IPS-18a (cell line): ENCODE results near the gene PDSS2.
"Not testable (repeated sequence)": the region's sequence is repeated elsewhere in the genome, so short reads cannot be mapped to it uniquely, and the experiment has no call there.

Source experiments
- H3K27ac ChIP-seq: one replicate; pipeline ENCODE4 v1.5.1; 2013; ENCODE audit warnings: low read length
- H3K27me3 ChIP-seq: one replicate; pipeline ENCODE4 v1.6.1; 2013; ENCODE audit warnings: mild to moderate bottlenecking, low read length; ENCODE audit not compliant: control insufficient read depth, insufficient read depth
- H3K36me3 ChIP-seq: one replicate; pipeline ENCODE4 v1.6.1; 2013; ENCODE audit warnings: low read depth, low read length; ENCODE audit not compliant: control insufficient read depth
- H3K4me1 ChIP-seq: one replicate; pipeline ENCODE4 v1.6.1; 2013; ENCODE audit warnings: low read depth, low read length; ENCODE audit not compliant: control insufficient read depth
- H3K4me3 ChIP-seq: one replicate; pipeline ENCODE4 v1.5.1; 2013; ENCODE audit warnings: low read length
- H3K9ac ChIP-seq: one replicate; pipeline ENCODE4 v1.6.1; 2013; ENCODE audit warnings: mild to moderate bottlenecking, low read length, moderate library complexity
- H3K9me3 ChIP-seq: one replicate; pipeline ENCODE4 v1.6.1; 2013; ENCODE audit warnings: low read depth, low read length; ENCODE audit not compliant: control insufficient read depth

PDSS2 gene

DNA sequence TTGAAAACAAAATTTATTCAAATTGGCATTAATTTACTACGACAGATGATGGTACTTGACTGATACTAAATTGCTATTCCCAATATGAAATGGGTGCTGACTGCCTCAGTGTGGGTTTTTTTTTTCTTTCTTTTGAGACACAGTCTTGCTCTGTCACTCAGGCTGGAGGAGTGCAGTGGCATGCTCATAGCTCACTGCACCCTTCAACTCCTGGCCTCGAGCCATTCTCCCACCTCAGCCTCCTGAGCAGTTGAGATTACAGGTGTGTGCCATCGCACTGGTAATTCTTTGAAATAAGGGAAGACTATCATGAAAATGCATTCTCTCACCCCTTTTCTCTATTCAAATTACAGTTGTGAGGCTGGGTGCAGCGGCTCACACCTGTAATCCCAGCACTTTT is 22.5 kb downstream of the PDSS2 start:
- H3K27me3 ChIP-seq, result no peaks in the 10 kb centered on the region
- H3K4me3 ChIP-seq, result no peak overlapping the region
- no peaks in the 10 kb centered on the region for H3K9me3 ChIP-seq
- H3K9ac ChIP-seq, result no peak overlapping the region
- no peak overlapping the region for H3K27ac ChIP-seq
- no peaks in the 10 kb centered on the region for H3K4me1 ChIP-seq
- H3K36me3 ChIP-seq, result no peaks in the 10 kb centered on the region

GRCh38 chr6:107435798-107436197 is 23.6 kb downstream of the PDSS2 start:
- Histone ChIP-seq H3K27me3 (no peaks in the 10 kb centered on the region), H3K9ac (no peak overlapping the region), H3K36me3 (no peaks in the 10 kb centered on the region), H3K4me1 (no peaks in the 10 kb centered on the region), H3K4me3 (no peak overlapping the region), H3K27ac (no peak overlapping the region), H3K9me3 (no peaks in the 10 kb centered on the region)

- H3K36me3 ChIP-seq, result no peaks in the 10 kb centered on the region
- H3K4me1 ChIP-seq, result no peaks in the 10 kb centered on the region
- no peaks in the 10 kb centered on the region for H3K9me3 ChIP-seq
- H3K4me3 ChIP-seq, result no peak overlapping the region
- no peak overlapping the region for H3K27ac ChIP-seq
- H3K27me3 ChIP-seq, result no peaks in the 10 kb centered on the region
- no peak overlapping the region for H3K9ac ChIP-seq
Measured at GRCh38 chr6:107434812-107435211, 24.6 kb downstream of the PDSS2 start.

GRCh38 chr6:107425951-107426350 is 33.4 kb downstream of the PDSS2 start:
- H3K9me3 ChIP-seq, result peaks cover 16% of the 10 kb centered on the region
- H3K4me1 ChIP-seq, H3K27ac ChIP-seq, H3K4me3 ChIP-seq, H3K9ac ChIP-seq, H3K27me3 ChIP-seq, H3K36me3 ChIP-seq: not testable (repeated sequence)

- Histone ChIP-seq H3K9ac (no peak overlapping the region), H3K27ac (no peak overlapping the region), H3K9me3 (peaks cover 16% of the 10 kb centered on the region), H3K27me3 (no peaks in the 10 kb centered on the region), H3K4me3 (no peak overlapping the region), H3K36me3 (no peaks in the 10 kb centered on the region), H3K4me1 (peaks cover 5% of the 10 kb centered on the region)
Measured at GRCh38 chr6:107423474-107423990, 35.8 kb downstream of the PDSS2 start.

- H3K27ac ChIP-seq, result no peak overlapping the region
- H3K4me3 ChIP-seq, result no peak overlapping the region
- peaks cover 10% of the 10 kb centered on the region for H3K9me3 ChIP-seq
- H3K4me1 ChIP-seq, result peaks cover 5% of the 10 kb centered on the region
- H3K27me3 ChIP-seq, result no peaks in the 10 kb centered on the region
- H3K36me3 ChIP-seq, result no peaks in the 10 kb centered on the region
- no peak overlapping the region for H3K9ac ChIP-seq
Measured at GRCh38 chr6:107421696-107422256, 37.6 kb downstream of the PDSS2 start.

DNA sequence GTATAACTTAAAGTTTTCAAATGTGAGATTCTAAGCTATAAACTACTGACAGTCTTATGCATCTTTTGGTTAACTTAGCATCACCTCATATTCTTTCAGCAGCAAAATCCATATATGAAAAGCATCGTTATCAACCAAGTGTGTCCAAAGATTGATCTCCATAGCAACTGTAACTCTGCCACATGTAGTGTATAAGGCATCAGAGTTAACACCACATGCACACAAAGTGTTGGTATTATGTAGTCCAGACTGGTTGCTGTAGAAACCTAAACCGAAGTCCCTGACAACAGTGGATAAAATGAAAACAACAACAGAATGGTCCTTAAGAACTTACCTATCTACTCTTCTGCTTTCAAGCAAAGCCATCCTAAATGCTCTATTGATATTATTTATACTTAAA is 39.6 kb downstream of the PDSS2 start:
- Histone ChIP-seq H3K27ac (no peak overlapping the region), H3K4me1 (peaks cover 19% of the 10 kb centered on the region), H3K36me3 (no peaks in the 10 kb centered on the region), H3K9me3 (no peaks in the 10 kb centered on the region), H3K27me3 (no peaks in the 10 kb centered on the region), H3K4me3 (no peak overlapping the region), H3K9ac (no peak overlapping the region)

DNA sequence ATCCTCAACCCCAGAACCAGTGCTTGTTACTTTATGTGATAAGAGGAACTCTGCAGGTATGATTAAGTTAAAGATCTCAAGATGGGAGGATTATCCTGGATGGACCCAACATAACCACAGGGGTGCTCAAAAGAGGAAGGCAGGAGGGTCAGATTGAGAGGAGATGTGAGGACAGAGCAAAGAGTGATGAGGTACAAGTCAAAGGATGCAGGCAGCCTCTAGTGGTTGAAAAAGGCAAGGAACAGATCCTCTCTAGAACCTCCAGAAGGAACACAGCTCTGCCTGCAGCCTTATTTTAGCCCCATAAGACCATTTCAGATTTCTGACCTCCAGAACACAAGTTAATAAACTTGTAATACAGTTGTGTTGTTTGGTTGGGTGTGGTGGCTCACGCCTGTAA is 41.2 kb downstream of the PDSS2 start:
- Histone ChIP-seq H3K9ac (no peak overlapping the region), H3K27ac (no peak overlapping the region), H3K4me3 (no peak overlapping the region), H3K36me3 (no peaks in the 10 kb centered on the region), H3K27me3 (no peaks in the 10 kb centered on the region), H3K4me1 (peaks cover 29% of the 10 kb centered on the region), H3K9me3 (no peaks in the 10 kb centered on the region)

GRCh38 chr6:107416145-107416544 is 43.2 kb downstream of the PDSS2 start:
- H3K9ac ChIP-seq, result no peak overlapping the region
- H3K4me3 ChIP-seq, result no peak overlapping the region
- H3K36me3 ChIP-seq, result no peaks in the 10 kb centered on the region
- H3K27me3 ChIP-seq, result no peaks in the 10 kb centered on the region
- H3K27ac ChIP-seq, result no peak overlapping the region
- no peaks in the 10 kb centered on the region for H3K9me3 ChIP-seq
- H3K4me1 ChIP-seq, result peaks cover 28% of the 10 kb centered on the region

- Histone ChIP-seq H3K36me3 (no peaks in the 10 kb centered on the region), H3K9me3 (no peaks in the 10 kb centered on the region), H3K4me3 (no peak overlapping the region), H3K9ac (no peak overlapping the region), H3K27me3 (no peaks in the 10 kb centered on the region), H3K4me1 (peaks cover 34% of the 10 kb centered on the region), H3K27ac (no peak overlapping the region)
Measured at GRCh38 chr6:107413966-107414645, 45.3 kb downstream of the PDSS2 start.

DNA sequence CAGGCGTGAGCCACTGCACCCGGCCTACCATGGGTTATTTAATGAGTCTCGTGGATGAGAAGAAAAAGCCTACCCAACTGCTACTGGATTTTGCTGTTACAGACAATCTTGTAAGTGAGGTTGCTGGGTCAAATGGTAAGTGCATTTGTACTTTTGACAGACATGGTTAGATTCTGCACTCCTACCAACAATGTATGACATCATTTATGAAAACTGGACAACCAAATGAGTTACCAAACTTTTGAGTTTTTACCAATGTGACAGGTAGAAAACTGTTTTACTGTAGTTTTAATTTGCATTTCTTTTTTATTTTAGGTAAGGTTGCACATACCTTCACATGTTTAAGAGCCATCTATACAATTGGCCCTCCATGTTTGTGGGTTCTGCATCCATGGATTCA is 48.2 kb downstream of the PDSS2 start:
- Histone ChIP-seq H3K9me3 (no peaks in the 10 kb centered on the region), H3K27me3 (no peaks in the 10 kb centered on the region), H3K36me3 (no peaks in the 10 kb centered on the region), H3K27ac (no peak overlapping the region), H3K4me3 (no peak overlapping the region), H3K9ac (no peak overlapping the region), H3K4me1 (peaks cover 39% of the 10 kb centered on the region)

DNA sequence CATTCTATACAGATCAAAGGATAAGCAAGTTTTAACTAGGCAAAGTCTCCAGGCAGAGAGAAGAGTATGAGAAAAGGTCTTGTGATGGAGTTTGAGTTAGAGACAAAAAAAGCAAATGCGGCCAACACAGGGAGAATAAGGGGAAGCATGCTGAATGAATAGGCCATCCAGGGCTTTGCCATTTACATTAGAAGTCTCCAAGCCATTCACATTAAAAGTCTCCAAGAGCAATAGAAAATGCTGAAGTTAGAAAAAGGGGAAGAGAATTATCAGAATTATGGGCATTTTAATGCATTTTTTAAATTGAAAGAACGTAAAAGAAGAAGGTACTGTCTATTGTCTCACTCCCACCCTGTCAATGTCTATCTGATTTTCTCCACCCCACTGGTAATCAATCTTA is 49.4 kb downstream of the PDSS2 start:
- H3K27me3 ChIP-seq, result no peaks in the 10 kb centered on the region
- H3K4me1 ChIP-seq, result peaks cover 29% of the 10 kb centered on the region
- no peak overlapping the region for H3K9ac ChIP-seq
- no peak overlapping the region for H3K27ac ChIP-seq
- H3K36me3 ChIP-seq, result no peaks in the 10 kb centered on the region
- no peaks in the 10 kb centered on the region for H3K9me3 ChIP-seq
- no peak overlapping the region for H3K4me3 ChIP-seq
